ENCODE results near the gene SNN.

Gene SNN

DNA sequence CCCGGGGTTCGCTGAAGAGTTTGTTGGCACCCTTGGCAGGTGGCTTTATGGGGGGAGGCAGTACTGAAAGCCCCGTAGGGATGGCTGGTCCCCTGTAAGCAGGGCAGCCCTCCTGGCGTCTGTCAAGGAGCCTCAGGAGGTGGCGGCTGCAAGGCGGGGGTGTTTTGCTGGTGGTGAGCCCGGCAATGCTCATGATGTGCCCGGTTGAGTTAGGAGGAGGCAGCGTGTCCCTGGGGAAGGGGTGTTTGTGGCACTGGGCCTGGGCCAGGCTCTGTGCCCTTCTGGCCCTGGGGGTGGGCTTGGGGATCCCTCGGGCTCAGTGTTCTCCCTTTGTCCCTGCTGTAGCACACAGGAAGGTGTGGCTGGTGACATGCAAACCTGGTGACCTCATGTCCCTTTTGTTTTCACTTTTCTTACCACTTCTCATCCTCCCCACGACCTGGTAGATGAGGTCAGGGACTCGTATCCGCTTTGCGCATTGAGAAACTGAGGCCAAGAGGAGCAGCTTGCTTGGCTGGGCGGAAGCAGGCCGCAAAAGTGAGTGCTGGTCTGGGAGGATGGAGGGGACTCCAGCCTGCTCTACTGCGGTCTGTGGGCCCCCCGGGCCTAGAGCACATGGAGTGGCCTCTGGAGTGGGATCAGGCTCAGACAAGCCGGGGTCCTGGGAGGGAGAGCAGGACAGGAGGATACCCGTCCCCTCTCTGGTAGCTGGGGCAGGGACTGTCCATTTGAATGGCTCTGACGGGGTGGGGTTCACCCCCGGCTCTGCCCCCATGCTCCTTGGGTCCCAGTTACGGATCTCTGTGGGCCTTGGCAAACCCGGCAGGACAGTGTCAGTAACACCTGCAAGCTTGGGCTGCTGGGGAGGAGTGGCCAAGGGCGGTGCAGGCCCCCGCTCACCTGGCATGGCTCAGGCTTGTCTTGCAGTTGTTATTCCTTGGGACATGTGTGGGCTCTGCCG lies 2.2 kb downstream of the SNN start:
- Histone ChIP-seq H3K4me1 (ENCODE audit: low read depth, poor library complexity, severe bottlenecking) (peaks cover 25% of the 10 kb centered on the region), H3K4me2 (no peak overlapping the region)

GRCh38 chr16:11671271-11671670 lies 3.0 kb downstream of the SNN start:
- Histone ChIP-seq H3K36me3 (ENCODE audit: insufficient read depth) (no peaks in the 10 kb centered on the region), H3K79me2 (ENCODE audit: insufficient read depth, low read depth) (no peaks in the 10 kb centered on the region), H3K4me3 (IDR thresholded peaks at IDR 0.05; ENCODE audit: insufficient read depth, low read depth, low read length) (no peak overlapping the region), H2AFZ (ENCODE audit: low read depth) (no peak overlapping the region), H3K9ac (no peak overlapping the region), H3K27ac (no peak overlapping the region), H4K20me1 (ENCODE audit: insufficient read depth) (no peaks in the 10 kb centered on the region), H3K4me2 (no peak overlapping the region), H3K27me3 (ENCODE audit: insufficient read depth, low read depth) (no peaks in the 10 kb centered on the region), H3K4me1 (ENCODE audit: low read depth, poor library complexity, severe bottlenecking) (peaks cover 25% of the 10 kb centered on the region)
- no peak for TF ChIP-seq CTCF (conservative IDR thresholded peaks at IDR 0.05; ENCODE audit: low read depth, low read length)

More for the DNA sequence above, 2.2 kb downstream of the SNN start:
- Histone ChIP-seq H3K79me2 (ENCODE audit: insufficient read depth, low read depth) (no peaks in the 10 kb centered on the region), H4K20me1 (ENCODE audit: insufficient read depth) (no peaks in the 10 kb centered on the region), H2AFZ (ENCODE audit: low read depth) (no peak overlapping the region), H3K4me3 (IDR thresholded peaks at IDR 0.05; ENCODE audit: insufficient read depth, low read depth, low read length) (no peak overlapping the region), H3K36me3 (ENCODE audit: insufficient read depth) (no peaks in the 10 kb centered on the region), H3K27ac (no peak overlapping the region), H3K9ac (no peak overlapping the region), H3K27me3 (ENCODE audit: insufficient read depth, low read depth) (no peaks in the 10 kb centered on the region)
- TF ChIP-seq CTCF (conservative IDR thresholded peaks at IDR 0.05; ENCODE audit: low read depth, low read length) = no peak

GRCh38 chr16:11671676-11672075 lies 3.4 kb downstream of the SNN start:
- Histone ChIP-seq H3K9ac (no peak overlapping the region), H2AFZ (ENCODE audit: low read depth) (no peak overlapping the region), H3K27ac (no peak overlapping the region), H3K79me2 (ENCODE audit: insufficient read depth, low read depth) (no peaks in the 10 kb centered on the region), H3K27me3 (ENCODE audit: insufficient read depth, low read depth) (no peaks in the 10 kb centered on the region), H3K4me2 (no peak overlapping the region), H3K4me1 (ENCODE audit: low read depth, poor library complexity, severe bottlenecking) (peaks cover 25% of the 10 kb centered on the region), H3K36me3 (ENCODE audit: insufficient read depth) (no peaks in the 10 kb centered on the region), H4K20me1 (ENCODE audit: insufficient read depth) (no peaks in the 10 kb centered on the region), H3K4me3 (IDR thresholded peaks at IDR 0.05; ENCODE audit: insufficient read depth, low read depth, low read length) (no peak overlapping the region)
- no peak for TF ChIP-seq CTCF (conservative IDR thresholded peaks at IDR 0.05; ENCODE audit: low read depth, low read length)

DNA sequence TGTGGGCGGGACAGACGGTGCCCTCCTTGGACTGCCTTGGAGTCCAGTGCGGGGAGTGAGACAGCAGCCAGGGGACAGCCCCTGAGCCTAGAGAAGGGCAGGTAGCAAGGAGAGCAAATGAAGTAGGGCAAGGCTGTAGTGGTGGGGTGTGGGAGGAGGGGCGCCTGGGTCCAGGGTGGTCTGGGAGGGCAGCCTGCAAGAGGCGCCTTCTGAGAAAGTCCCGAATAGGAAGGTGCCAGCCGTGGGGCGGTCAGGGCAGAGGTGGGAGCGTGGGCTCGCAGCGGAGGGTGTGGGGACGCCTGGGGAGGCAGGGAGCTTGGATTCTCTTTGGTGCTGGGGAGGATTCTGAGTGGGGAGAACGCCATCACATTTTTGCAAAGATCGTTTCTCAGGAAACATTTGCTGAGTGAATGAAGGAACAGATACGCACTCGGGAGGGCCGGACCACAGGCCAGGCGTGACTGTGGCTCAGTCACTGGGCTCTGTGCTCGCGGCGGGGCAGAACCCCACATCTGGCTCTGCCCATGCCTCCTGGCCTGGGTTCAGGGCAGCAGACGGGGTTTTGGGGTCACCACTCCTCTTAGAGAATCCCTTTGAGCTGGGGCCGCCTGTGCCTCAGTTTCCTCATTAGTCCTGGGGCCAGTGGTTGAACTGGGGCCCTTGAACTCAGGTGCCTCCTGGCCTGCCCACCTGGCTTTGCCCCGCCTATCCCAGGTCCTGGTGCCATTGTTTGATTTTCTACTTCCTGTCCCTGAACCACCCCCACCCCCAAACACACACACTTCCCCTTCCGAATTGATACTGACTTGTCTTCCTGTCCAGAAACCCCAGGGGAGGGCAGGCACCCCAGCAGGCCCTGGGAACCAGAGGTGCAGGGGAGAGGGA lies 4.2 kb downstream of the SNN start:
- H3K4me1 ChIP-seq (ENCODE audit: low read depth, poor library complexity, severe bottlenecking) = peaks cover 24% of the 10 kb centered on the region
- H3K27me3 ChIP-seq (ENCODE audit: insufficient read depth, low read depth) = no peaks in the 10 kb centered on the region
- H3K36me3 ChIP-seq (ENCODE audit: insufficient read depth) = no peaks in the 10 kb centered on the region
- H4K20me1 ChIP-seq (ENCODE audit: insufficient read depth) = no peaks in the 10 kb centered on the region
- no peaks in the 10 kb centered on the region for H3K79me2 ChIP-seq (ENCODE audit: insufficient read depth, low read depth)
- no peak for TF ChIP-seq CTCF (conservative IDR thresholded peaks at IDR 0.05; ENCODE audit: low read depth, low read length)
- H3K9ac ChIP-seq = no peak overlapping the region
- H3K4me2 ChIP-seq = no peak overlapping the region
- H3K4me3 ChIP-seq (IDR thresholded peaks at IDR 0.05; ENCODE audit: insufficient read depth, low read depth, low read length) = no peak overlapping the region
- no peak overlapping the region for H2AFZ ChIP-seq (ENCODE audit: low read depth)
- H3K27ac ChIP-seq = no peak overlapping the region

Data from KMS-11 (cell line).